K562 (cell line): ENCODE results near the gene SRRM5. TPM values are rescaled to one million over a fixed set of nuclear protein-coding genes. Genes with fewer than 3 reads are reported as not detected.

Experiments used
- CCAR2 ChIP-seq: fragments of 200-400 bp; formaldehyde crosslinking; IDR thresholded peaks from 2 replicates; pipeline ENCODE4 v1.6.1; 2017; ENCODE audit warnings: mild to moderate bottlenecking, low read depth, low read length
- CHD4 ChIP-seq: fragments of 200-600 bp; sonication (generic); IDR thresholded peaks from 3 replicates; pipeline ENCODE4 v1.6.1; 2012; ENCODE audit warnings: low read depth, mild to moderate bottlenecking, mixed read lengths, low read length, inconsistent platforms; ENCODE audit not compliant: insufficient read depth, insufficient replicate concordance, poor library complexity, severe bottlenecking
- ETV5 ChIP-seq: sonication (generic); formaldehyde crosslinking; IDR thresholded peaks from 2 replicates; pipeline ENCODE4 v1.4.0; 2020; ENCODE audit warnings: low read depth, mild to moderate bottlenecking, missing genetic modification reagents
- EWSR1 ChIP-seq: fragments of 450-650 bp; IDR thresholded peaks from 2 replicates; pipeline ENCODE4 v1.6.1; 2018; ENCODE audit warnings: borderline replicate concordance, mild to moderate bottlenecking, low read depth, moderate library complexity; ENCODE audit not compliant: partially characterized antibody
- FIP1L1 ChIP-seq: fragments of 200-400 bp; formaldehyde crosslinking; IDR thresholded peaks from 2 replicates; pipeline ENCODE4 v1.6.1; 2018; ENCODE audit warnings: mild to moderate bottlenecking, low read depth, low read length; ENCODE audit not compliant: poor library complexity, severe bottlenecking
- HNRNPK ChIP-seq: fragments of 200-400 bp; formaldehyde crosslinking; IDR thresholded peaks from one replicate; pipeline ENCODE4 v1.6.1; 2018; ENCODE audit warnings: mild to moderate bottlenecking, low read depth, low read length; ENCODE audit not compliant: poor library complexity, severe bottlenecking
- IFI16 ChIP-seq: fragments of 250-450 bp; sonication (Bioruptor Pico); IDR thresholded peaks from 2 replicates; pipeline ENCODE4 v2.1.2; 2022; ENCODE audit warnings: mild to moderate bottlenecking, inconsistent platforms
- NFIX ChIP-seq: fragments of 250-450 bp; sonication (Bioruptor Pico); IDR thresholded peaks from 2 replicates; pipeline ENCODE4 v1.4.0; 2020; ENCODE audit warnings: low read depth, mild to moderate bottlenecking, moderate library complexity
- PHF20 ChIP-seq: fragments of 450-650 bp; IDR thresholded peaks from 2 replicates; pipeline ENCODE4 v1.6.1; 2018; ENCODE audit not compliant: partially characterized antibody
- PHF8 ChIP-seq: fragments of 200-600 bp; sonication (generic); IDR thresholded peaks from 2 replicates; pipeline ENCODE4 v1.6.1; 2012; ENCODE audit warnings: mixed run types, mild to moderate bottlenecking, inconsistent platforms, low read length, moderate library complexity, borderline replicate concordance
- TBP ChIP-seq: optimal IDR thresholded peaks from 2 replicates; pipeline ENCODE3; 2011; ENCODE audit warnings: low read depth, low read length, improper control_type of control experiment
- ZNF12 ChIP-seq: sonication (generic); formaldehyde crosslinking; IDR thresholded peaks from 2 replicates; pipeline ENCODE4 v1.4.0; 2020; ENCODE audit warnings: mild to moderate bottlenecking, missing genetic modification reagents
- ZNF408 ChIP-seq: fragments of 250-450 bp; sonication (Bioruptor Pico); IDR thresholded peaks from 2 replicates; pipeline ENCODE4 v1.4.0; 2020; ENCODE audit warnings: low read depth, mild to moderate bottlenecking, moderate library complexity
- ZNF561 ChIP-seq: fragments of 450-650 bp; formaldehyde crosslinking; conservative IDR thresholded peaks from 2 replicates; pipeline ENCODE4 v1.4.0; 2020; ENCODE audit warnings: mild to moderate bottlenecking, moderate library complexity
- ZNF780A ChIP-seq: fragments of 250-450 bp; sonication (Bioruptor Pico); IDR thresholded peaks from 2 replicates; pipeline ENCODE4 v1.5.0; 2021; ENCODE audit warnings: mild to moderate bottlenecking
- polyA plus RNA-seq, 8 experiments: library from polyadenylated mRNA; depleted of rRNA in 4 of 8; stranded (reverse) in 5 of 8; unstranded in 3 of 8; fragments of >200 nt; fragmentation: Nextera tagmentation in 2 of 8; fragmentation: Illumina TruSeq in 1 of 8; extraction: Ambion mirVana in 2 of 8; extraction: Trizol in 1 of 8; gene quantifications; 2 replicates each; pipeline versions ENCODE4 v1.2.1 to v1.2.3, GENCODE V29; 2011 to 2014; ENCODE audit warnings: inconsistent platforms in 1 of 8, missing spikeins in 1 of 8
- total RNA-seq, 7 experiments: library from RNA; depleted of rRNA in 6 of 7; stranded (reverse); fragments of >200 nt in 6 of 7; fragmentation: Illumina TruSeq in 2 of 7; extraction: Trizol in 2 of 7; gene quantifications; 2 replicates each; pipeline versions ENCODE4 v1.2.1 to v1.2.3, GENCODE V29; 2011 to 2021; ENCODE audit warnings: low replicate concordance in 1 of 7
- TF ChIP-seq, protein P1 (sequence below): fragments of 250-450 bp; sonication (Bioruptor Pico); IDR thresholded peaks from 2 replicates; pipeline ENCODE4 v1.5.0; 2022; ENCODE audit warnings: mild to moderate bottlenecking
- TF ChIP-seq, protein P2 (sequence below): fragments of 450-650 bp; conservative IDR thresholded peaks from 2 replicates; pipeline ENCODE4 v1.6.1; 2016; ENCODE audit warnings: missing genetic modification characterization, low read depth, mild to moderate bottlenecking, missing compliant biosample characterization, moderate library complexity
- TF ChIP-seq, protein P3 (sequence below), 2 experiments: IDR thresholded peaks; 2 replicates each; pipeline ENCODE4 v1.6.1; 2012; ENCODE audit warnings: improper control_type of control experiment in 2 of 2, low read depth in 2 of 2, low read length in 2 of 2, borderline replicate concordance in 1 of 2

The SRRM5 gene
- total and polyA plus RNA-seq, 9 of the 15 experiments (the other 6 are each of a cell fraction or from before 2014, with no cell fraction given) = 0.09 to 0.45 (median 0.18) TPM; not detected in 2

DNA sequence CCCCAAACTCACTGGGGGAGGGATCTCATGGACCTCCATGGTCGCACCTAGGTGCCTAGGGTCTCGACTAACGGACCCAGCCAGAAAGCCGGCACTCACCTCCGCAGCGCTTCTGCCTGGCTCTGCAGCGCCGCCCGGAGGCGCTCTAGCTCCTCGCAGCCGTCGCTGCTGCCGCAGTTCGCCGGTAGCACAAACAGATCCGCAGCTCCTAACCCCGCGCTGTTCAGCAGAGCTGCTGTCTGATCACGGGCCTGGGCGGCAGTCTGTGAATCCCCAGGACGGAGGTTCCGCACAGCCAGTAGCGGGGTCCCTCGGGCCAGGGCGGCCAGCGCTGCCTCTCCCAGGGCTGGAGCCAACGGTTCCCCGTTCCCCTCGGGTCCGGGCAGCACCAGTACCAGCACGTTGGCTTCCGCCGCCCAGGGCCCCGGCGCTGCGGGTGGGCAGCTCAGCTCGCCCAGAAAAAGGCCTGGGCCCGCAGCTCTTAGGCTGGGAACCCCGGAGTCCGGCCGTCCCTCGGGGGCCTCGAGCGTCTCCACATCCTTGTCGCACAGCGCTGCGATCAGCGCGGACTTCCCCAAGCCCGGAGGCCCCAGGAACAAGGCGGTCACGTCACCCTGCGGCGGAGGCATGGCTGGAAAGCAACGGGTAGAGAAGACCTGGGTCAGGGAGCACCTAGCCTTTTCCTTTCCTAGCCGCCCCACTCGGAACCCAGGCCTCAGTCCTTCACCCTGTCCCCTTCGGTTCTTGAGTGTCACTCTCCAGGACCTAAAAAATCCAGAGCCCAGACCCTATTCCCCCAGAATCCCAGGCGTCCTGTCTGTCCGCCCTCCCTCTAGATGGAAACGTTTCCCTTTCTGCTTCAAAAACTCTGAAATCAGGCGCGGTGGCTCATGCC is 16.9 kb upstream of the SRRM5 start (continued):
- TF ChIP-seq CCAR2 (no peak), ZNF12 (peak; percentile 78; the same call in 1 of the 2 replicates), TBP (peak; percentile 24), HNRNPK (no peak), FIP1L1 (peak; percentile 55), ETV5 (CRISPR knock-in tag) (0 out of 2 replicates have a peak, but pooled peaks have one; percentile 55), PHF8 (peak; percentile 38; the same call in 1 of the 2 replicates), IFI16 (CRISPR knock-in tag) (no peak), ZNF780A (CRISPR knock-in tag) (no peak), CHD4 (no peak), EWSR1 (no peak), ZNF561 (CRISPR knock-in tag) (no peak), ZNF408 (CRISPR knock-in tag) (no peak), NFIX (no peak), PHF20 (peak; percentile 18)
- TF ChIP-seq, protein P1, sequence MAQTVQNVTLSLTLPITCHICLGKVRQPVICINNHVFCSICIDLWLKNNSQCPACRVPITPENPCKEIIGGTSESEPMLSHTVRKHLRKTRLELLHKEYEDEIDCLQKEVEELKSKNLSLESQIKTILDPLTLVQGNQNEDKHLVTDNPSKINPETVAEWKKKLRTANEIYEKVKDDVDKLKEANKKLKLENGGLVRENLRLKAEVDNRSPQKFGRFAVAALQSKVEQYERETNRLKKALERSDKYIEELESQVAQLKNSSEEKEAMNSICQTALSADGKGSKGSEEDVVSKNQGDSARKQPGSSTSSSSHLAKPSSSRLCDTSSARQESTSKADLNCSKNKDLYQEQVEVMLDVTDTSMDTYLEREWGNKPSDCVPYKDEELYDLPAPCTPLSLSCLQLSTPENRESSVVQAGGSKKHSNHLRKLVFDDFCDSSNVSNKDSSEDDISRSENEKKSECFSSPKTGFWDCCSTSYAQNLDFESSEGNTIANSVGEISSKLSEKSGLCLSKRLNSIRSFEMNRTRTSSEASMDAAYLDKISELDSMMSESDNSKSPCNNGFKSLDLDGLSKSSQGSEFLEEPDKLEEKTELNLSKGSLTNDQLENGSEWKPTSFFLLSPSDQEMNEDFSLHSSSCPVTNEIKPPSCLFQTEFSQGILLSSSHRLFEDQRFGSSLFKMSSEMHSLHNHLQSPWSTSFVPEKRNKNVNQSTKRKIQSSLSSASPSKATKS (CRISPR knock-in tag) = no peak
- TF ChIP-seq, protein P2, sequence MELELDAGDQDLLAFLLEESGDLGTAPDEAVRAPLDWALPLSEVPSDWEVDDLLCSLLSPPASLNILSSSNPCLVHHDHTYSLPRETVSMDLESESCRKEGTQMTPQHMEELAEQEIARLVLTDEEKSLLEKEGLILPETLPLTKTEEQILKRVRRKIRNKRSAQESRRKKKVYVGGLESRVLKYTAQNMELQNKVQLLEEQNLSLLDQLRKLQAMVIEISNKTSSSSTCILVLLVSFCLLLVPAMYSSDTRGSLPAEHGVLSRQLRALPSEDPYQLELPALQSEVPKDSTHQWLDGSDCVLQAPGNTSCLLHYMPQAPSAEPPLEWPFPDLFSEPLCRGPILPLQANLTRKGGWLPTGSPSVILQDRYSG (tag) = no peak
- TF ChIP-seq, protein P3, sequence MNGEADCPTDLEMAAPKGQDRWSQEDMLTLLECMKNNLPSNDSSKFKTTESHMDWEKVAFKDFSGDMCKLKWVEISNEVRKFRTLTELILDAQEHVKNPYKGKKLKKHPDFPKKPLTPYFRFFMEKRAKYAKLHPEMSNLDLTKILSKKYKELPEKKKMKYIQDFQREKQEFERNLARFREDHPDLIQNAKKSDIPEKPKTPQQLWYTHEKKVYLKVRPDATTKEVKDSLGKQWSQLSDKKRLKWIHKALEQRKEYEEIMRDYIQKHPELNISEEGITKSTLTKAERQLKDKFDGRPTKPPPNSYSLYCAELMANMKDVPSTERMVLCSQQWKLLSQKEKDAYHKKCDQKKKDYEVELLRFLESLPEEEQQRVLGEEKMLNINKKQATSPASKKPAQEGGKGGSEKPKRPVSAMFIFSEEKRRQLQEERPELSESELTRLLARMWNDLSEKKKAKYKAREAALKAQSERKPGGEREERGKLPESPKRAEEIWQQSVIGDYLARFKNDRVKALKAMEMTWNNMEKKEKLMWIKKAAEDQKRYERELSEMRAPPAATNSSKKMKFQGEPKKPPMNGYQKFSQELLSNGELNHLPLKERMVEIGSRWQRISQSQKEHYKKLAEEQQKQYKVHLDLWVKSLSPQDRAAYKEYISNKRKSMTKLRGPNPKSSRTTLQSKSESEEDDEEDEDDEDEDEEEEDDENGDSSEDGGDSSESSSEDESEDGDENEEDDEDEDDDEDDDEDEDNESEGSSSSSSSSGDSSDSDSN (IDR thresholded peaks at IDR 0.05; ENCODE audit: borderline replicate concordance in 1 of 2, low read depth in 2 of 2, low read length in 2 of 2) = 0 out of 4 replicates have a peak, but pooled peaks have one; percentile 30 to 48
